SH-SY5Y (cell line): ENCODE measurements around the gene GBX2.

Source experiments
- GATA2 ChIP-seq: IDR thresholded peaks from 2 replicates; pipeline ENCODE4 v1.6.1; 2011; ENCODE audit warnings: mild to moderate bottlenecking, low read depth, low read length
- GATA3 ChIP-seq: IDR thresholded peaks from 2 replicates; pipeline ENCODE4 v1.6.1; 2011; ENCODE audit warnings: low read depth, mild to moderate bottlenecking, low read length, moderate library complexity

DNA sequence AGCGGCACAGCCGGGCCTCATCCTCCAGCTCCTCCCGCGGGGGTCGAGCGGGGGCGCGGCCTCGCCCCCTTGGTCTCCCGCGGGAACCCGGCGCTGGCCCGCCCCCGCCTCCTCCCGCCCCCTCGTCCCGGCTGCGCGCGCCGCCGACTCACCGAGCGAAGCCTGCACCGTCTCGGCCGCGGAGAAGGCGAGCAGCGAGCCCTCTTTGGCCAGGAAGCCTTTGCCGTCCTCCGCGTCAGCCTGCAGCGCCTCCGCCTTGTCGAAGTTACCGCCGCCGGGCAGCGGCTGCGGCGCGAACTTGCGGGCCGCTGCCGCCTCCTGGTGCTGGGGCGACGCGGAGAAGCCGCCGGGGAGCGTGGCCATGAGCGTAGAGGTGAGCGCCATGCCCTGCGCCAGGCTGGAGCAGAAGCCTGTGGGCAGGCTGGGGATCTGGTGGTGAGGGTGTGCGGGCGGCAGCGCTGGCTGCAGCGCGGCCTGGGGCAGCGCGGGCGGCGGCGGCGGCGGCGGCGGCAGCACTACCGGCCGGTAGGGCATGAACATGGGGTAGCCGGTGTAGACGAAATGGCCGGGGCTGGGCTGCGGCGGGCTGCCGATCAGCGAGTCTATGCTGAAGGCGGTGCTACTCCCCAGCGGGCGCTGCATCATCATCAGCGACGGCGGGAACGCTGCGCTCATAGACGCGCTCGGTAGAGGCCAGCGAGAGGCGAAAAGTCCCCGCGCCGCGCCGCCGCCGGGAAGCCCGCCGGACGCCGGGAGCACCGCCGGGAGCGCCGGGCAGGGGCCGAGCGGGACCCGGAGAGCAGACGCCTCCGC is 683 bp downstream of the GBX2 start:
- TF ChIP-seq GATA3 (no peak), GATA2 (no peak)
